Neutrophil (primary cell): ENCODE measurements around the gene LRRC71.

ENCODE experiments used
- H3K27ac ChIP-seq: fragments of 200-600 bp; sonication (generic); 2 replicates; pipeline ENCODE4 v1.5.1; 2016; ENCODE audit warnings: mild to moderate bottlenecking, moderate library complexity
- H3K27me3 ChIP-seq: fragments of 200-600 bp; sonication (generic); 2 replicates; pipeline ENCODE4 v1.6.0; 2016; ENCODE audit warnings: mild to moderate bottlenecking
- H3K36me3 ChIP-seq: fragments of 200-600 bp; sonication (generic); 2 replicates; pipeline ENCODE4 v1.5.1; 2017
- H3K4me1 ChIP-seq, 2 experiments: fragments of 200-600 bp in 1 of 2; sonication (generic) in 1 of 2; 1 replicate in 1 of 2; 2 replicates in 1 of 2; pipeline versions ENCODE4 v1.5.1 to v1.6.1; 2013 to 2016; ENCODE audit warnings: low read depth in 1 of 2, low read length in 1 of 2, mild to moderate bottlenecking in 1 of 2, moderate library complexity in 1 of 2; ENCODE audit not compliant: control insufficient read depth in 1 of 2, insufficient read depth in 1 of 2
- H3K4me3 ChIP-seq, 2 experiments: fragments of 200-600 bp in 1 of 2; sonication (generic) in 1 of 2; 1 replicate in 1 of 2; 2 replicates in 1 of 2; pipeline ENCODE4 v1.5.1; 2013 to 2016; ENCODE audit warnings: low read depth in 1 of 2, low read length in 1 of 2, mild to moderate bottlenecking in 1 of 2, moderate library complexity in 1 of 2
- H3K9me3 ChIP-seq: fragments of 200-600 bp; sonication (generic); 2 replicates; pipeline ENCODE4 v1.5.1; 2016
- TF ChIP-seq, protein P1 (sequence below): fragments of 200-600 bp; sonication (generic); IDR thresholded peaks from 2 replicates; pipeline ENCODE4 v1.5.1; 2016; ENCODE audit warnings: antibody characterized with exemption

The LRRC71 gene

DNA sequence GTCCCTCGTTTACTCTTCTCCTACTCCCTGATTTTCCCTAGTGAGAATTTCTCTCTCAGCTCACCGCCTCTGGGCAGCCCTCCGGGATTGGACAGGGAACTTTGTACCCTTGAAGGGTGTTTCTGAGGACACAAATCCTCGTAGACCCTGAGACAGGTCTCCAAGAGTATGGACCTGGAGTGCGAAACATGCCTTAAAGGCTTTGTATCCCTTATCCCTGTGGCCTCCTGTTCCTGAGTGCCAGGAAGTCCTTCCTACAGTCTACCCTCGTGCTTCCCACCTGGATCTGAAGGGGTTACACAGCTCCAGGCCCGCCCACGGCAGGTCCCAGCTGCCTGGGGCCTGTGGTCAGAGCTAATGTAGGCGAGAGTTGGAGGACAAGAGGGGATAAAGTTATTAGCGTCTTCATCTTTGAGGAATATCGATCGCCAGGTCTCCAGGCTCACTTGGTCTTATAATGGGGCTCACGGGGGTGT is 34.5 kb upstream of the LRRC71 start:
- Histone ChIP-seq H3K4me3 (no peak overlapping the region), H3K4me1 (no peaks in the 10 kb centered on the region), H3K27ac (no peak overlapping the region), H3K27me3 (peaks cover 81% of the 10 kb centered on the region), H3K36me3 (no peaks in the 10 kb centered on the region), H3K9me3 (no peaks in the 10 kb centered on the region)
- TF ChIP-seq, protein P1, sequence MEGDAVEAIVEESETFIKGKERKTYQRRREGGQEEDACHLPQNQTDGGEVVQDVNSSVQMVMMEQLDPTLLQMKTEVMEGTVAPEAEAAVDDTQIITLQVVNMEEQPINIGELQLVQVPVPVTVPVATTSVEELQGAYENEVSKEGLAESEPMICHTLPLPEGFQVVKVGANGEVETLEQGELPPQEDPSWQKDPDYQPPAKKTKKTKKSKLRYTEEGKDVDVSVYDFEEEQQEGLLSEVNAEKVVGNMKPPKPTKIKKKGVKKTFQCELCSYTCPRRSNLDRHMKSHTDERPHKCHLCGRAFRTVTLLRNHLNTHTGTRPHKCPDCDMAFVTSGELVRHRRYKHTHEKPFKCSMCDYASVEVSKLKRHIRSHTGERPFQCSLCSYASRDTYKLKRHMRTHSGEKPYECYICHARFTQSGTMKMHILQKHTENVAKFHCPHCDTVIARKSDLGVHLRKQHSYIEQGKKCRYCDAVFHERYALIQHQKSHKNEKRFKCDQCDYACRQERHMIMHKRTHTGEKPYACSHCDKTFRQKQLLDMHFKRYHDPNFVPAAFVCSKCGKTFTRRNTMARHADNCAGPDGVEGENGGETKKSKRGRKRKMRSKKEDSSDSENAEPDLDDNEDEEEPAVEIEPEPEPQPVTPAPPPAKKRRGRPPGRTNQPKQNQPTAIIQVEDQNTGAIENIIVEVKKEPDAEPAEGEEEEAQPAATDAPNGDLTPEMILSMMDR, result no peak

DNA sequence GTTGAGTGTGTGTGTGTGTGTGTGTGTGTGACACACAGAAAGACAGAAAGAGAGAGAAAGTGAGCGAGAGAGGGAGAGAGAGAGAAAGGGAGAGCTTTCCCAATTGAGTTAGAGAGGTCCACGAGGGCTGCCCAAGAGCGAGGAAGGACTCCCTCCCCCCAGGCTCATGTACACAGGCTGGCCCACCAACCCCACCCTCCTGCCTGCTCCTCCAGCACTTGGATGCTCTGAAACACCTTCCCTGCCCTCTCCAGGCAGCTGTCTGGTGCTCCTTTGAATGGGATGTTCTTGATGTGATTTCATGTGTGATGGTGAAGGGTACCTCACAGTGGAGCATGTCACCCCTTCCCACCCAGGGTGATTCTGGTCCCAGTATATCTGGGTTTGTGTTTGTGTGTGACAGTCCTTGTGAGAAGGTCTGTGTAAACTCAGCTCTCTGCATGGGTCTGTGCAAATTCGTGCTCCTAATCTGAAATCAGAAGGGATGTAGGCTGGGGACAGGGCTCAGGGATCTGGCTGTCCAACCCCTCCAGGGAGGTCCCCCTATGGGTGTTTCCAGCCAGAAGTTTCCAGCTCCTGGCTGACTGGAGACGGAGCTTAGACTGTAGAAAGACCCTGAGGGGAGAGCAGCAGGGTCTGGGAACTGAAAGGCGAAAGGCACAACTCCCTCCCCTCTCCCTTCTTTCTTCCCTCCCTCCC is 33.7 kb upstream of the LRRC71 start:
- Histone ChIP-seq H3K9me3 (no peaks in the 10 kb centered on the region), H3K27ac (no peak overlapping the region), H3K4me1 (peaks cover 1 to 3% of the 10 kb centered on the region in 2 experiments), H3K36me3 (no peaks in the 10 kb centered on the region), H3K27me3 (peaks cover 81% of the 10 kb centered on the region), H3K4me3 (no peak overlapping the region)
- TF ChIP-seq, protein P1, result no peak

DNA sequence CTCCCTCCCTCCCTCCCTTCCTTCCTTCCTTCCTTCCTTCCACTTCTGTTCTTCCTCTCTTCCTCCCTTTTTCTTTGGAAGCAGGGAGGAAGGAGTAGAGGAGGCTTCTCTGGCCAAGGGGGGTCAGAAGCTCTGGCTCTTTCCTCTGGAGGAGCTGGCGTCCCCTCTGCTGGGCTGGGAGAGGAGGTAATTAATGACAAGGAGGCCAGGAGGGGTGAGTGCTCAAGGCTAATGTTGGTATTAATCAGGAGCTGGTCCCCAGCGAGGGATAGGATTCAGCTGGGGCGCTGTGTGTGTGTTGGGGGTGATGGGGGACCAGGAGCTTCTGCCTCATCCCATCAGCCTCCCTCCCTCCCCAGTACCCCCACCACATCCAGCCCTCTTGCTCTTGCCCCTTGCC is 33.1 kb upstream of the LRRC71 start:
- Histone ChIP-seq H3K9me3 (no peaks in the 10 kb centered on the region), H3K36me3 (no peaks in the 10 kb centered on the region), H3K4me1 (peaks cover 7 to 8% of the 10 kb centered on the region in 2 experiments), H3K27me3 (peaks cover 81% of the 10 kb centered on the region), H3K27ac (no peak overlapping the region), H3K4me3 (no peak overlapping the region)
- TF ChIP-seq, protein P1, result no peak

DNA sequence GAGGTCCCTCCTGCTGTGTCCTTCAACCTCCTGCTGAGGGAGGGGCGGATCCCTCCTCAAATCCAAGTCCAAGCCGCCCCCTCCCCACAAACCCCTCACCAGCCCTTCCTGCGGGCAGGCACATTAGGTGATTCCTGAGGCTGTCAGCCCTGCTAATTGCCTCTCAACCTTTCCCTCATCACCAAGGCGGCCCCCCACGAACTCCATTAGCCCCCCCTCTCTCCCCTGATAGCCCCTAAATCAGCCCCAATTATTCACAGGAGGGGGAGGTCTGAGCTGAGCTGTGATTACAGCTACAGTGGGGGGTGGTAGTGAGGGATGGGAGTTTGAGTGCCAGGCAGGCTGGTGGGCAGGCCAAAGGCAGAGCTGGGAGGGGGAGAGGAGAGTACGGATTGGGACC is 32.7 kb upstream of the LRRC71 start:
- no peaks in the 10 kb centered on the region for H3K36me3 ChIP-seq
- H3K27ac ChIP-seq, result no peak overlapping the region
- peaks cover 82% of the 10 kb centered on the region for H3K27me3 ChIP-seq

DNA sequence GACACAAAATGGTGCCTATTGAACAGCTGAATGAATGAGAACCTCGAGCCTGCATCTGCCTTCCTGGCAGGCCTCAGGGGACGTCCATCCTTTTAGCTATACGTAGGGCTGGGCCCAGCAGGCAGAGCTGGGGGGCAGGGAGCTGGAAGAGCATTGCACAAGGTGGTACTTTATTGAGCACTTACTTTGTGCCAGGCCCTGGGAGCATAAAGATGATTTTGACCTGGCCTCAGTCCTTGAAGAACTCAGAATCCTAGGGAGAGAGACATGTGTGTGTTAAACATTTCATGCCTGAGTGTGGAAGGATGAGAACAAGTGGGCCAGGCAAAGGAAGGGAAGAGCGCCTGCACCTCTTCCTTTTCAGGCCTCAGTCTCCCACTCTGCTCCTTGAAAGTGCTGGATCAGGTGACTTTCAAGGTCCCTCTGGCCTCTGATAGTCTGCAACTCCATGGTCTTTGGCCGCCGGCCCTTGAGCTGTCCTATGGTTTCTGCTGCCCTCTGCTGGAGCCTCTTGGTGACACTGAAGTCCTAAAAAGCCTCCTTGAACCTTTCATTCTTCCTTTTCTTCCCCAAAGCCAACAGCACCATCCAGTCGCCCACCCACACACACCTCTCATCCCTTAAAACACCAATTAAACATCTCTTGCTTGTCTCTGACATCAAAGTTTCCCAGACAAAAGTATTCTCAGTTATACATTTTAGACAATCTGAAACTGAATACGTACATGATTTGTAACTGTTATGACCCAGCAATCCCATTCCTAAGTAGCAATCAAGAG is 30.4 kb upstream of the LRRC71 start:
- Histone ChIP-seq H3K4me1 (peaks cover 14 to 20% of the 10 kb centered on the region in 2 experiments), H3K27me3 (peaks cover 95% of the 10 kb centered on the region), H3K4me3 (no peak overlapping the region), H3K27ac (no peak overlapping the region), H3K9me3 (no peaks in the 10 kb centered on the region), H3K36me3 (no peaks in the 10 kb centered on the region)
- TF ChIP-seq, protein P1, result no peak

More for the DNA sequence above, 32.7 kb upstream of the LRRC71 start:
- peaks cover 10% of the 10 kb centered on the region in 2 experiments for H3K4me1 ChIP-seq
- no peaks in the 10 kb centered on the region for H3K9me3 ChIP-seq
- H3K4me3 ChIP-seq, result no peak overlapping the region
- TF ChIP-seq, protein P1, result no peak
